HL-60 (cell line): ENCODE results near the gene RAB12.

Experiments used
- DNase-seq, 2 experiments: peaks; one replicate each; pipeline ENCODE4 v3.0.0-alpha.2; 2010 to 2020; ENCODE audit warnings: low read depth in 1 of 2, low spot score in 1 of 2
- H3K27ac ChIP-seq: fragments of 250-450 bp; sonication (Bioruptor Pico); replicated peaks from 2 replicates; pipeline ENCODE4 v1.5.1; 2020; ENCODE audit warnings: mild to moderate bottlenecking, moderate library complexity
- H3K27me3 ChIP-seq: fragments of 250-450 bp; sonication (Bioruptor Pico); 2 replicates; pipeline ENCODE4 v1.5.1; 2021; ENCODE audit warnings: mild to moderate bottlenecking, moderate library complexity; ENCODE audit not compliant: insufficient read depth, poor library complexity, severe bottlenecking
- H3K4me3 ChIP-seq: replicated peaks from 2 replicates; pipeline ENCODE4 v1.5.1; 2011; ENCODE audit warnings: mild to moderate bottlenecking, control low read depth, low read length; ENCODE audit not compliant: insufficient read depth
- GABPA ChIP-seq: IDR thresholded peaks from 2 replicates; pipeline ENCODE4 v1.6.1; 2012; ENCODE audit warnings: low read depth
- POLR2AphosphoS5 ChIP-seq: IDR thresholded peaks from 2 replicates; pipeline ENCODE4 v1.6.1; 2012; ENCODE audit warnings: low read depth
- SPI1 ChIP-seq: IDR thresholded peaks from 2 replicates; pipeline ENCODE4 v1.6.1; 2012; ENCODE audit warnings: low read depth, mild to moderate bottlenecking, borderline replicate concordance
- TF ChIP-seq, protein P1 (sequence below): IDR thresholded peaks from one replicate; pipeline ENCODE4 v1.5.1; 2011; ENCODE audit warnings: low read length, control low read depth, inconsistent platforms; ENCODE audit not compliant: insufficient read depth
- TF ChIP-seq, protein P2 (sequence below): IDR thresholded peaks from 2 replicates; pipeline ENCODE4 v1.6.1; 2012; ENCODE audit warnings: low read depth; ENCODE audit not compliant: insufficient replicate concordance

Gene RAB12

DNA sequence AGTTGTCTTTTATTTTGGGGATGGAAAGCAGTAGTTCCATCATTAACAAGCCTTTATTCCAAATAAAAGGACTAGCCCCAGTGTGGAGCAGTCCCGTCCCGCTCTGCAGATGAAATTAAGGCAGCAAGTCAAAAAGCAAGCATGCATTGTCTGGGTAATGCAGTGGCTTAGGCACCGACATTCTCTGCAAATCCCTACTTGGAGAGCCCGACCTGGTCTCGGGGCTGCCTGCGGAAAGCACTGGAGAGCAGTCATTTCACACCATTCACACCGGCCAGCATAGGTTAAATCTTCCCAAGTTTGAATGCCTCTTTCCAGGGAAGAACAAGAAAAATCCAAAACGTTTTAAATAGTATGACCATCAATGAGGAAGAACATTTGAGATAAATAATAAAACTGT lies 24.4 kb upstream of the RAB12 start:
- H3K27ac ChIP-seq, result no peak overlapping the region
- no peak for DNase-seq
- H3K4me3 ChIP-seq, result no peak overlapping the region
- H3K27me3 ChIP-seq, result peaks cover 10% of the 10 kb centered on the region
- TF ChIP-seq, protein P1, sequence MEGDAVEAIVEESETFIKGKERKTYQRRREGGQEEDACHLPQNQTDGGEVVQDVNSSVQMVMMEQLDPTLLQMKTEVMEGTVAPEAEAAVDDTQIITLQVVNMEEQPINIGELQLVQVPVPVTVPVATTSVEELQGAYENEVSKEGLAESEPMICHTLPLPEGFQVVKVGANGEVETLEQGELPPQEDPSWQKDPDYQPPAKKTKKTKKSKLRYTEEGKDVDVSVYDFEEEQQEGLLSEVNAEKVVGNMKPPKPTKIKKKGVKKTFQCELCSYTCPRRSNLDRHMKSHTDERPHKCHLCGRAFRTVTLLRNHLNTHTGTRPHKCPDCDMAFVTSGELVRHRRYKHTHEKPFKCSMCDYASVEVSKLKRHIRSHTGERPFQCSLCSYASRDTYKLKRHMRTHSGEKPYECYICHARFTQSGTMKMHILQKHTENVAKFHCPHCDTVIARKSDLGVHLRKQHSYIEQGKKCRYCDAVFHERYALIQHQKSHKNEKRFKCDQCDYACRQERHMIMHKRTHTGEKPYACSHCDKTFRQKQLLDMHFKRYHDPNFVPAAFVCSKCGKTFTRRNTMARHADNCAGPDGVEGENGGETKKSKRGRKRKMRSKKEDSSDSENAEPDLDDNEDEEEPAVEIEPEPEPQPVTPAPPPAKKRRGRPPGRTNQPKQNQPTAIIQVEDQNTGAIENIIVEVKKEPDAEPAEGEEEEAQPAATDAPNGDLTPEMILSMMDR, result no peak
- TF ChIP-seq, protein P2, sequence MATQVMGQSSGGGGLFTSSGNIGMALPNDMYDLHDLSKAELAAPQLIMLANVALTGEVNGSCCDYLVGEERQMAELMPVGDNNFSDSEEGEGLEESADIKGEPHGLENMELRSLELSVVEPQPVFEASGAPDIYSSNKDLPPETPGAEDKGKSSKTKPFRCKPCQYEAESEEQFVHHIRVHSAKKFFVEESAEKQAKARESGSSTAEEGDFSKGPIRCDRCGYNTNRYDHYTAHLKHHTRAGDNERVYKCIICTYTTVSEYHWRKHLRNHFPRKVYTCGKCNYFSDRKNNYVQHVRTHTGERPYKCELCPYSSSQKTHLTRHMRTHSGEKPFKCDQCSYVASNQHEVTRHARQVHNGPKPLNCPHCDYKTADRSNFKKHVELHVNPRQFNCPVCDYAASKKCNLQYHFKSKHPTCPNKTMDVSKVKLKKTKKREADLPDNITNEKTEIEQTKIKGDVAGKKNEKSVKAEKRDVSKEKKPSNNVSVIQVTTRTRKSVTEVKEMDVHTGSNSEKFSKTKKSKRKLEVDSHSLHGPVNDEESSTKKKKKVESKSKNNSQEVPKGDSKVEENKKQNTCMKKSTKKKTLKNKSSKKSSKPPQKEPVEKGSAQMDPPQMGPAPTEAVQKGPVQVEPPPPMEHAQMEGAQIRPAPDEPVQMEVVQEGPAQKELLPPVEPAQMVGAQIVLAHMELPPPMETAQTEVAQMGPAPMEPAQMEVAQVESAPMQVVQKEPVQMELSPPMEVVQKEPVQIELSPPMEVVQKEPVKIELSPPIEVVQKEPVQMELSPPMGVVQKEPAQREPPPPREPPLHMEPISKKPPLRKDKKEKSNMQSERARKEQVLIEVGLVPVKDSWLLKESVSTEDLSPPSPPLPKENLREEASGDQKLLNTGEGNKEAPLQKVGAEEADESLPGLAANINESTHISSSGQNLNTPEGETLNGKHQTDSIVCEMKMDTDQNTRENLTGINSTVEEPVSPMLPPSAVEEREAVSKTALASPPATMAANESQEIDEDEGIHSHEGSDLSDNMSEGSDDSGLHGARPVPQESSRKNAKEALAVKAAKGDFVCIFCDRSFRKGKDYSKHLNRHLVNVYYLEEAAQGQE, result no peak
- TF ChIP-seq SPI1 (no peak), GABPA (no peak), POLR2AphosphoS5 (no peak)

DNA sequence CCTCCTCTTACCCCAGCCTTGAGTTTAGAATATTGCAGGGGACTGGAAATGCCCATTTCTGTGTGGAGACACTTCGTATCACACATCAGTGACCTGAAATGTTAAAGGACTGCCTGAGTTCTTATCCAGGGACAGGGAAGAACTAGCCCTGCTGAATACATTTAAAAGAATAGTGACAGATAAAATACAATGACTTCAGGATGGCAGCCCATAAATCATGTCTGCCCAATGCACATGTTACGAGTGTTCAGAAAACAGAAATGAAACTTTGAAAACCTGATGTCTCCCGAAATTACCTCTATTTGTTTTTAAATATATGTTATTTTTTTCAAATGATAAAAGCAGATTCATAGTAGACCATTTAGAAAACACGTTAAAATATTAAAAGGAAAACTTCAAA lies 22.3 kb upstream of the RAB12 start:
- H3K4me3 ChIP-seq, result no peak overlapping the region
- peaks cover 10% of the 10 kb centered on the region for H3K27me3 ChIP-seq
- no peak overlapping the region for H3K27ac ChIP-seq
- TF ChIP-seq, protein P2, result no peak
- TF ChIP-seq SPI1, result no peak
- TF ChIP-seq POLR2AphosphoS5, result no peak
- no peak for DNase-seq

DNA sequence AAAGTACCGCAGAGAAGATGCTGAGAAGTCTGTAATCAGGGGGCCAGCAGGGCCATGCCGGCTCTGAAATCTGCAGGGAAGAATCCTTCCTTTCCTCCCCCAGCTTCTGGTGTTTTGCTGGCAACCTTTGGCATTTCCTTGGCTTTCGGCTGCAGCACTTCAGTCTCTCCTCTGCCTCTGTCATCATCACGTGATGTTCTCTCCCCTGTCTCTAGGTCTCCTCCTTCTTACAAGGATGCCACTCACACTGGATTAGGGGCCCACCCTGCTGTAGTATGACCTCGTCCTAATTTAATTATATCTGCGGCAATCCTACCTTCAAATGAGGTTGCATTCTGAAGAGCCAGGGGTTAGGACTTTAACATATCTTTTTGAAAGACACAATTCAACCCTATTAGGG lies 13.8 kb upstream of the RAB12 start:
- Histone ChIP-seq H3K27ac (no peak overlapping the region), H3K4me3 (no peak overlapping the region), H3K27me3 (no peaks in the 10 kb centered on the region)
- TF ChIP-seq, protein P2, result no peak
- TF ChIP-seq SPI1 (no peak), GABPA (no peak), POLR2AphosphoS5 (no peak)
- TF ChIP-seq, protein P1, result no peak
- no peak for DNase-seq
